Fibroblast of upper back skin (primary cell): ENCODE measurements around the gene RPL36.

Experiments
- DNase-seq: peaks from one replicate; pipeline ENCODE4 v3.0.0-alpha.2; 2013

Gene RPL36

DNA sequence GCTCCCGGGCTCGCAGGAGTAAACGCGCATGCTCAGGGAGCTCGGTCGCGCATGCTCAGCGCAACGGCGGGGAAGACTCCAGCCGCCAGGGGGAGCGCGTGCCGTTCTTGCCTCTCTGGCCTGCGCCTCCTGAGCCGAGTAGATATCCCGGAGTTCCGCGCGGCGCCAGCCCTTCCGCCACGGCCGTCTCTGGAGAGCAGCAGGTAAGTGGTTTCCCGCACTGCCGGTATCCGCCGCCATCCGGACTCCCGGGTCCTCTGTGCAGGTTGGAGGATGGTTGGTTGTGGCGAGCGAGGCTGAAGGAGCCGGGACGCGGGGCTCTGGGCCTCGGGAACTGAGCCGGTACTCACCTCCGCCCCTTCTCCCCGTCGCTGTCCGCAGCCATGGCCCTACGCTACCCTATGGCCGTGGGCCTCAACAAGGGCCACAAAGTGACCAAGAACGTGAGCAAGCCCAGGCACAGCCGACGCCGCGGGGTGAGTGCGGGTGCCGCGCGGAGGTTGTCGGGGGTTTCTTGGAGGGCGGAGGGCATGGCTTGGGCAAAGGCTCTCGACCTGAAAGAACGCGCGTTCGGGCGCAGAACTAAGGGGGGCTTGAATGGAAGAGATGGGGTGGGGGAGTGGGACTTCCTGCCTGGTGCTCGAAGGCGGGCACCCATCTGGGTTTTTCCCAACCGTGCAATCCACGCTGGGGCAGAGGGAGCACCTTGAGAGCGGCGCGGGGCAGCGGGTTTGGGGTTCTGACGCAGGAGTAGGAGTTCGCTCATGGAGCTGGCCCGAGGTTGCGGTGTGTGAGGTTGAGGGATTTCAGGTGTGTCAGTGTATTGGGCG lies at the start of gene RPL36:
TSS of gene RPL36 (plus strand) at position 171 of the 830 bp plus-strand sequence. CDS start at position 384, 213 bp downstream.
- DNase-seq: peak; percentile 96

- DNase-seq: no peak
Measured at GRCh38 chr19:5641171-5641570, 48.9 kb upstream of the RPL36 start.

- DNase-seq: no peak
Measured at GRCh38 chr19:5642204-5642603, 47.9 kb upstream of the RPL36 start.

DNA sequence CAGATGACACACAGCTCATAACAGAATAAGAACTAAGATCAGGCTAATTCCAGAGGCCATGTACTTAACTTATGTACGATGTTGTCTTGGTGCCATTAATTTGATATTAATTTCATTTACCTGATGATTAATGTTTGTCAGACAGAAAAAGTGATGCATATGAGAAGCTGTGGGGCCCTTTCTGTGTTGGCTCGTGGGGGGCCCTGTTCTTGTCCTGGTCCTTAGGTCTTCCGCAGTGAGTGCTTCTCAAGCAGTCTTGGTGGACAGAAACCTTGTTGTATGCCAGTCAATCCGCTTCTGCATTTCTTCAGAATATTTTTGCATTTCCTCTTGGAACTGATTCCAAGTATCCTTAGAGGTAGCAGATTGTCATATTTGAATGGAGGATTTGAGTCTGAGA lies 47.0 kb upstream of the RPL36 start:
- DNase-seq: no peak

DNA sequence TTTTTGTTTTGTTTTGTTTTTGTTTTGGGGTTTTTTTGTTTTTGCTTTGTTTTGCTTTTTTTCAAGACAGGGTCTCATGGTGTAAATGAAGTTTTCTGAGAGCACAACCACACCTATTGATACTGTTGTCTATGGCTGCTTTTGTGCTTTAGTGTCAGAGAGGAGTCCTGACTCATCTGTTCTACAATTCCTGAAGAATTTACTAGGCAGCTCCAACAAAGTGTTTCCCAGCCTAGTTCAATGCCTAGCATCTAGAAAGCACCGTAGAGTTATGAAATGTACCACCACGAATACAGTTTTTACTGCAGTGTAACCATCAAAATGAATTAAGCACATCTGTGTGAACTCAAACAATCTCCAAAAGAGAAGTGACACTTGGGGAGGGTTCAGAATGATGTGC lies 46.1 kb upstream of the RPL36 start:
- DNase-seq: no peak

DNA sequence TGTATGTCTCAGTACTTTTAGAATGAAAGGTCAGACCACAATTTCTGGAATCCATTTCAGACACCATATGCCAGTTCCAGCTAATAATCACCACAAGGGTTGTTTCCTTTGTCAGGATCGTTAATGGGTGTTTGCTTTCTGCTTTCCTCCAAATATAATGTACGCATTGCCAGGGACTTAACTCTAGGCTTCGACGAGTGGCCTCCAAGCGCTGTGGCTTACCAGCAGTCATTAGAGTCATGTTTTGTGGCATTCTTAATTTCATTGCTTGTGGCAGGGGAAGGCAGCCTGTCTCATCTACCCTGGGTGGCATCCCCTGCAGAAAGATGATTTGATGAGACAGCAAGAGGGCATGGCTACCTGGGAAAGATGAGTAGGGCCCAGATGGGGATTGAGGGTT lies 44.7 kb upstream of the RPL36 start:
- no peak for DNase-seq

DNA sequence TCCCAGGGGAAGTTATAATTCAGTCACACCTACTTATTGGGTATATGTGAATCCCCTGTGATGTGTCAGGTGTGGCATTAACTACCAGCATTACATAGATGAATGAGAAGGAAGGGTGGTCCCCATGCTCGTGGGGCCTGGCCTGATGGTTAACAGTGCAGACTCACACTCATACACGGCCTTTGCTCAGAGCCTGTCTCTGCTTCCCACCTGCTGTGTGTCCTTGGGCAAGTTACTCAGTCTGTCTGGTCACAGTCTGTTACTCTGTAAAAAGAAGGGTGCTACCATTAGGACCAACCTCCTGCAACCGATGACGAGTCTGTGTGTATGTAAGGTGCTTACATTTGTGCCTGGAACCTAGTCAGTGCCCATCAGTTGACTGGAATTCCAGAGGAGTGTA lies 43.4 kb upstream of the RPL36 start:
- DNase-seq: no peak

DNA sequence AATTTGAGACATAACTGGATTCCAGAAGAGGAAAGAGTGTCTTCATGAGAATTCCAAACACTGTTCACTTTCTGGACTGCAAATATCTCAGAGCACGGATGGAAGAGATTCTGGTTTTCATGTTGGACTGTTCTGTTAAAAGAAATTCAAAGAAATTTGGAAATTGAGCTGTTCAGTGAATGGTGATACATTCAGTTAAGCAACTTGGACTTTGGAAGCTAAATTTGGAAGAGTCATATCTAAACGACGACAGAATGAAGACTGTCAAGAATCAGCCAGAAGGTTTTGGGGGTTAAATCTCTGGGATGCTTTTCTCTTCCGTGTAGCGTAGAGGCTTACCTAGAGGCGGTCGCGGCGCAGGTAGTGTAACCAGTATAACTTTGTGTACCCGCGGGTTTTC lies 41.6 kb upstream of the RPL36 start:
- DNase-seq: no peak

GRCh38 chr19:5651361-5651760 lies 38.7 kb upstream of the RPL36 start:
- DNase-seq: no peak

GRCh38 chr19:5652261-5652660 lies 37.8 kb upstream of the RPL36 start:
- no peak for DNase-seq

GRCh38 chr19:5654931-5655330 lies 35.2 kb upstream of the RPL36 start:
- no peak for DNase-seq

GRCh38 chr19:5655412-5655811 lies 34.7 kb upstream of the RPL36 start:
- DNase-seq: no peak

GRCh38 chr19:5661483-5661882 lies 28.6 kb upstream of the RPL36 start:
- DNase-seq: no peak

DNA sequence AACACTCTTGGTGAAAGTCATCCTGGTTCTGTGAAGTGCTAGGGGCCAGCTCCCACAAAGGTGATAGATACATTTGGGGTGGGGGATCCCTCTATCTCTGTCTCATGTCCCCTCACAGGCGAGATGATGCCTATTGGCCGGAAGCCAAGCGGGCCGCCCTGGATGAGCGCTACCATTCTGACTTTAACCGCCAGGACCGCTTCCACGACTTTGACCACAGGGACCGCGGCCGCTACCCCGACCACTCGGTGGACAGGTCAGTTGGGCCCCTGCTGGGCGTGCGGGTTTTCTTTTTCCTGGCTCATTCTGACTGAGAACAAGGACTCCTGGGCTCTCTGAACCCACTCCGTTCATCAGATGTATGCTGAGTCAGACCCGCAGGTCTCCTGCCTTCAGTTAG lies 26.2 kb upstream of the RPL36 start:
- DNase-seq: no peak

DNA sequence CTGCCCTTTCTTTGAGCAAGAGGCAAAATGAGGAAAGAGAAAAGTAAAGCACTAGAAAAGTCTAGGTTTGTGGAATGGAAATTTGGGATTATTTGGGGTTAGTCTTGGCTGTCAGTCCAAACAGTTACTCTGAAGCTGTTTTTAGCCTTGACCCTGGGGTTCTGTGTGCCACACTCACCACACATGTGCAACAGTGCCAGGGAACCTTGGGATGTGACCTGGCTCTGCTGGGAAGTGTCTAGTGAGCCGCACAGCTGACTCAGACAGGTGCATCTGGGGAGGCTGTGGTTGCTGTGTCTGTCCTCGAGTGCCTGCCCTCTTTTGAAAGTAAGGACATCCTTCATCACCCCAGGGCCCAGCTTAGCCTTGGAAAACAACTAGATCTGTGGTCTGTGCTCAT lies 25.6 kb upstream of the RPL36 start:
- DNase-seq: no peak

- DNase-seq: no peak
Measured at GRCh38 chr19:5665781-5666513, 24.1 kb upstream of the RPL36 start.

- no peak for DNase-seq
Measured at GRCh38 chr19:5666921-5667610, 23.0 kb upstream of the RPL36 start.

- no peak for DNase-seq
Measured at GRCh38 chr19:5667751-5668271, 22.3 kb upstream of the RPL36 start.

GRCh38 chr19:5669212-5669611 lies 20.9 kb upstream of the RPL36 start:
- DNase-seq: no peak

- DNase-seq: no peak
Measured at GRCh38 chr19:5671600-5671999, 18.5 kb upstream of the RPL36 start.

GRCh38 chr19:5672708-5673459 lies 17.2 kb upstream of the RPL36 start:
- DNase-seq: no peak

DNA sequence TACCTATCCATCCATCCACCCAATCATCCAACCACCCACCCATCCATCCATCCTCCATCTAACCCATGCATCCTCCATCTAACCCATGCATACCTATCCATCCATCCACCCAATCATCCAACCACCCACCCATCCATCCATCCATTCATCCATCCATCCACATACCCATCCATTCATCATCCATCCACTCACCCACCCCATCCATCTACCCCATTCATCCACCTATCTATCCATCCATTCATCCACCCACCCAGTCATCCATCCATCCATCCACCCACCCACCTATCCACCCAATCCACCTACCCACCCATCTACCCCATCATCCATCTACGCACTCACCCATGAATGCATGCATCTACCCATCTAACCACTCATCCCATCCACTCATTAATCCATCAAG lies 16.3 kb upstream of the RPL36 start:
- DNase-seq: no peak

GRCh38 chr19:5674714-5675113 lies 15.4 kb upstream of the RPL36 start:
- DNase-seq: no peak
